Camera-type eye (tissue), 1 donor: ENCODE measurements around the gene ERVMER34-1. TPM values are rescaled to one million over a fixed set of nuclear protein-coding genes. Genes with fewer than 3 reads are reported as not detected.

Experiments used
- total RNA-seq: library from RNA; depleted of rRNA; stranded (reverse); fragments of >200 nt; gene quantifications from one replicate; pipeline ENCODE4 v1.2.3, GENCODE V29; 2014

The ERVMER34-1 gene
- total RNA-seq, result 0.60 TPM

GRCh38 chr4:52750819-52751486, at the start of gene ERVMER34-1:
Gene ERVMER34-1, minus strand, starts transcription at chr4:52751425. Its CDS starts 5,905 bp downstream, at chr4:52745520.

Other genes with a start within 250 kb of the ERVMER34-1 start
- 33.5 TPM for gene USP46, start 92.1 kb downstream of the ERVMER34-1 start, total RNA-seq
- 11.5 TPM for gene RASL11B, start 110.9 kb upstream of the ERVMER34-1 start, total RNA-seq